ENCODE results near the gene DYRK1A.

DYRK1A gene

GRCh38 chr21:37473491-37473890, 106.9 kb downstream of the DYRK1A start:
- no peak for TF ChIP-seq CTCF (IDR thresholded peaks at IDR 0.05; ENCODE audit: low read length, missing control alignments)
- no peak overlapping the region for H3K4me3 ChIP-seq (replicated peaks; ENCODE audit: low read depth, low read length)
- no peak for DNase-seq (ENCODE audit: low read depth)

GRCh38 chr21:37474342-37474741, 107.8 kb downstream of the DYRK1A start:
- DNase-seq (ENCODE audit: low read depth) = no peak
- TF ChIP-seq CTCF (IDR thresholded peaks at IDR 0.05; ENCODE audit: low read length, missing control alignments) = no peak
- no peak overlapping the region for H3K4me3 ChIP-seq (replicated peaks; ENCODE audit: low read depth, low read length)

GRCh38 chr21:37475186-37475868, 108.8 kb downstream of the DYRK1A start:
- DNase-seq (ENCODE audit: low read depth) = no peak
- no peak overlapping the region for H3K4me3 ChIP-seq (replicated peaks; ENCODE audit: low read depth, low read length)
- no peak for TF ChIP-seq CTCF (IDR thresholded peaks at IDR 0.05; ENCODE audit: low read length, missing control alignments)

- no peak for DNase-seq (ENCODE audit: low read depth)
- TF ChIP-seq CTCF (IDR thresholded peaks at IDR 0.05; ENCODE audit: low read length, missing control alignments) = no peak
- no peak overlapping the region for H3K4me3 ChIP-seq (replicated peaks; ENCODE audit: low read depth, low read length)
Measured at GRCh38 chr21:37478794-37479193, 112.2 kb downstream of the DYRK1A start.

GRCh38 chr21:37483776-37484175, 117.2 kb downstream of the DYRK1A start:
- no peak overlapping the region for H3K4me3 ChIP-seq (replicated peaks; ENCODE audit: low read depth, low read length)
- no peak for TF ChIP-seq CTCF (IDR thresholded peaks at IDR 0.05; ENCODE audit: low read length, missing control alignments)
- DNase-seq (ENCODE audit: low read depth) = no peak

GRCh38 chr21:37484535-37485474, 118.2 kb downstream of the DYRK1A start:
- no peak overlapping the region for H3K4me3 ChIP-seq (replicated peaks; ENCODE audit: low read depth, low read length)
- no peak for DNase-seq (ENCODE audit: low read depth)
- TF ChIP-seq CTCF (IDR thresholded peaks at IDR 0.05; ENCODE audit: low read length, missing control alignments) = no peak
